Colonic mucosa (tissue), 4 donors: ENCODE measurements around the gene PLEK. TPM values are rescaled to one million over a fixed set of nuclear protein-coding genes. Genes with fewer than 3 reads are reported as not detected.

ENCODE experiments used
- DNase-seq: peaks from one replicate; pipeline ENCODE4 v3.0.0-alpha.2; 2020
- H3K27ac ChIP-seq: fragments of 200-600 bp; one replicate; pipeline ENCODE4 v1.8.0; 2021
- H3K27me3 ChIP-seq: fragments of 200-600 bp; one replicate; pipeline ENCODE4 v1.8.0; 2021
- H3K36me3 ChIP-seq: fragments of 200-600 bp; one replicate; pipeline ENCODE4 v1.8.0; 2021
- H3K4me1 ChIP-seq: fragments of 200-600 bp; one replicate; pipeline ENCODE4 v1.8.0; 2021; ENCODE audit warnings: mild to moderate bottlenecking
- H3K4me3 ChIP-seq: fragments of 200-600 bp; one replicate; pipeline ENCODE4 v1.8.0; 2021
- H3K9ac ChIP-seq, 2 donors: one replicate each; pipeline ENCODE4 v1.7.0; 2013; ENCODE audit warnings: control low read depth in 2 of 2, low read depth in 2 of 2, low read length in 2 of 2
- H3K9me3 ChIP-seq: fragments of 200-600 bp; one replicate; pipeline ENCODE4 v1.8.0; 2021
- CTCF ChIP-seq: fragments of 200-600 bp; IDR thresholded peaks from one replicate; pipeline ENCODE4 v1.8.0; 2022; ENCODE audit warnings: antibody characterized with exemption, mild to moderate bottlenecking
- intact Hi-C: fragments of 100-400 bp; cut with DNase I; formaldehyde crosslinking; loops from one replicate; pipeline ENCODE4 v1.14.1; 2022
- total RNA-seq, 2 donors: library from RNA; stranded (reverse); fragmentation: NEBNext Ultra II Directional in 1 of 2; extraction: Animal tissue kit (Norgen Biotek cat#: 25700) in 1 of 2; gene quantifications; one replicate each; pipeline ENCODE4 v1.2.1, GENCODE V29; 2021
- donor health status: healthy.
- donor health status: DM: no; HTN: no; CAD: no.
- donor health status: DM: no; HTN: no; CAD: no.

Gene PLEK
- total RNA-seq, 2 donors from 2014 or later, result 2.6 to 5.1 TPM

- H3K27me3 ChIP-seq, result peaks cover 15% of the 10 kb centered on the region
- no peak for TF ChIP-seq CTCF
- H3K4me3 ChIP-seq, result peak overlapping the region; percentile 52
- no peaks in the 10 kb centered on the region for H3K4me1 ChIP-seq
- H3K9ac ChIP-seq, result peak overlapping the region; percentile 21 to 81
- H3K27ac ChIP-seq, result peak overlapping the region; percentile 80
- DNase-seq, result peak; percentile 23
- intact Hi-C loops, result no loop called here
- H3K9me3 ChIP-seq, result no peaks in the 10 kb centered on the region
- no peaks in the 10 kb centered on the region for H3K36me3 ChIP-seq
Observed at GRCh38 chr2:68320118-68320641, 44.9 kb upstream of the PLEK start.

DNA sequence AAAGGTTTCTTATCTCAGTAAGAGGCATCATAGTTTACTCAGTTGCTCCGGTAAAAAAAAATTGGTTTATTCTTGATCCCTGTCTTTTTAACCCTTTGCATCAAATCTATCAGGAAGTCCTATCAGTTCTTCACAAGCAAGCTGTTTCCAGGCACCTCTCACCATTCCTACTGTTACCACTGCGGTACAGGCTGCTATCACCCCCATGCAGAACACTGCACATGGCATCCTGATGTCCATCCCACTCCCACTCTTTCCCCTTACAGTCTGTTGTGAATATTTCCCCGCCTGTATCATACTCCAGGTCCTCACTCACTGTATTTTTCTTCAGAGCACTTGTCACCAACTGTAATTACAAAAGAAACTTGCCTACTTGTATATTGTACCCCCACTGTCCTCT, 40.0 kb upstream of the PLEK start:
- DNase-seq, result no peak
- no peaks in the 10 kb centered on the region for H3K36me3 ChIP-seq
- intact Hi-C loops, result no loop called here
- H3K27me3 ChIP-seq, result no peaks in the 10 kb centered on the region
- H3K27ac ChIP-seq, result no peak overlapping the region
- H3K9ac ChIP-seq, result no peak overlapping the region
- H3K9me3 ChIP-seq, result no peaks in the 10 kb centered on the region
- no peaks in the 10 kb centered on the region for H3K4me1 ChIP-seq
- no peak for TF ChIP-seq CTCF
- H3K4me3 ChIP-seq, result no peak overlapping the region

DNA sequence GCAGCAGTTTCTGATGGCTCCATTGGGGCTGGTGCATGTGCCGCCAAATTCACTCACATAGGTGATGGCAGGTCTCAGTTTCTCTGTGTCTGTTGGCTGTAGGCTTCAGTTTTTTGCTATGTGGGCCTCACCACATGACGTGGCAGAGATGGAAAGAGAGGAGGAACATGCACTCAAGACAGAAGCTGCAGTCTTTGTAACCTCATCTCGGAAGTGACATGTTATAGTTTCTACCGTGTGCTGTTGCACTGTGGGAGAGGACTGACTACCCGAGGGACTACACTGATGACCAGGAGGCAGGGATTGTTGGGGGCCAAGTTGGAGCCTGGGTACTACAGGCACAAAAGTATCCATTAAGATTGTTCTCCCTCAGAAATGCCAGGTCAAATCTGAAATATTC, 36.2 kb upstream of the PLEK start:
- Histone ChIP-seq H3K4me3 (no peak overlapping the region), H3K36me3 (no peaks in the 10 kb centered on the region), H3K27ac (no peak overlapping the region), H3K9ac (no peak overlapping the region), H3K27me3 (no peaks in the 10 kb centered on the region), H3K4me1 (no peaks in the 10 kb centered on the region), H3K9me3 (no peaks in the 10 kb centered on the region)
- intact Hi-C loops, result no loop called here
- DNase-seq, result no peak
- no peak for TF ChIP-seq CTCF

DNA sequence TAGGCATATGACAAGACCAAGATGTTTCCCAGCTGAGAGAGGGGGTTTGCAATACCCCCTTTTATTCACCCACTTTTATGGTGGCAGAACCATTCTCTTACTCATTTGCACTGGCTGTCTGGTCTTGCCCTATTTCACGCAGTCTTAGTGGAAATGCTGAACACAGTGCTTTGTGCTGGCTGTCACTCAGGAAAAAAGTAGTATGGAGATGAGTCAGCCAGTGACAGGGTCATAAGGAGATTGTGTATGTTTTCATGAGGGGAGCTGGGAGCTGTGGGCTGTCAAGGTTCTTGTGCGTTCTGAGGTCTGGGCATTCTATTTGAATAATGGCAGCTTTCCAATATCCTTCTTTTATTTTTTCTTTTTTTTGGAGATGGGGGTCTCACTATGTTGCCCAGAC, 34.4 kb upstream of the PLEK start:
- Histone ChIP-seq H3K4me1 (no peaks in the 10 kb centered on the region), H3K4me3 (no peak overlapping the region), H3K36me3 (no peaks in the 10 kb centered on the region), H3K27ac (no peak overlapping the region), H3K27me3 (no peaks in the 10 kb centered on the region), H3K9ac (no peak overlapping the region), H3K9me3 (no peaks in the 10 kb centered on the region)
- intact Hi-C loops, result no loop called here
- no peak for TF ChIP-seq CTCF
- no peak for DNase-seq

- DNase-seq, result no peak
- Histone ChIP-seq H3K36me3 (no peaks in the 10 kb centered on the region), H3K4me1 (no peaks in the 10 kb centered on the region), H3K9ac (no peak overlapping the region), H3K27me3 (no peaks in the 10 kb centered on the region), H3K27ac (no peak overlapping the region), H3K9me3 (no peaks in the 10 kb centered on the region), H3K4me3 (no peak overlapping the region)
- intact Hi-C loops, result no loop called here
- TF ChIP-seq CTCF, result no peak
Observed at GRCh38 chr2:68333009-68333408, 32.1 kb upstream of the PLEK start.
